Transverse colon (tissue), 4 donors: ENCODE results near the gene FLACC1. TPM values are rescaled to one million over a fixed set of nuclear protein-coding genes. Genes with fewer than 3 reads are reported as not detected.
A peak's percentile ranks its signal among the peaks of the same experiment; 100 is the strongest.

ENCODE experiments used
- DNase-seq: peaks from one replicate; pipeline ENCODE4 v3.0.0-alpha.2; 2019
- H3K27ac ChIP-seq, 4 donors: fragments of 200-600 bp; sonication (generic); 2 replicates each; pipeline ENCODE4 v1.5.1; 2016 to 2018; ENCODE audit warnings: inconsistent platforms in 4 of 4
- H3K27me3 ChIP-seq: fragments of 200-600 bp; sonication (generic); 2 replicates; pipeline ENCODE4 v1.5.1; 2017; ENCODE audit warnings: inconsistent platforms
- H3K36me3 ChIP-seq, 4 donors: fragments of 200-600 bp; sonication (generic); 2 replicates each; pipeline ENCODE4 v1.5.1; 2017 to 2019; ENCODE audit warnings: inconsistent platforms in 4 of 4
- H3K4me1 ChIP-seq, 4 donors: fragments of 200-600 bp; sonication (generic); 2 replicates each; pipeline ENCODE4 v1.5.1; 2017 to 2020; ENCODE audit warnings: inconsistent platforms in 4 of 4
- H3K4me3 ChIP-seq, 4 donors: fragments of 200-600 bp; sonication (generic); 1 replicate in 1 of 4; 2 replicates in 3 of 4; pipeline versions ENCODE4 v1.5.1 to v1.6.1; 2017 to 2019; ENCODE audit warnings: inconsistent platforms in 4 of 4
- H3K9me3 ChIP-seq, 2 donors: fragments of 200-600 bp; sonication (generic); 2 replicates each; pipeline ENCODE4 v1.5.1; 2017 to 2019; ENCODE audit warnings: inconsistent platforms in 2 of 2
- EP300 ChIP-seq: sonication (generic); formaldehyde crosslinking; IDR thresholded peaks from one replicate; pipeline ENCODE4 v1.6.1; 2017; ENCODE audit warnings: antibody characterized with exemption, low read depth
- POLR2A ChIP-seq: fragments of 450-650 bp; IDR thresholded peaks from one replicate; pipeline ENCODE4 v1.6.1; 2016; ENCODE audit warnings: antibody characterized with exemption, mild to moderate bottlenecking, moderate library complexity
- POLR2AphosphoS5 ChIP-seq, 3 donors: sonication (generic); formaldehyde crosslinking; IDR thresholded peaks; one replicate each; pipeline ENCODE4 v1.6.1; 2016; ENCODE audit warnings: antibody characterized with exemption in 3 of 3
- WGBS, 2 donors: methylation state at CpG; one replicate each; pipeline ENCODE4 v1.1.5; 2018; ENCODE audit warnings: low coverage in 1 of 2; 5-methylcytosine and 5-hydroxymethylcytosine counted together
- in situ Hi-C, 4 donors: fragments of 200-750 bp; cut with MboI; loops; one replicate each; pipeline versions ENCODE4 v1.15.0 to v1.15.1; 2017; ENCODE audit warnings: low sequenced_read_pairs in 3 of 4, low pct_ligation_motif_present in 1 of 4, low pct_unique_long_range_greater_than_20kb in 1 of 4
- intact Hi-C: fragments of 100-400 bp; cut with DNase I; formaldehyde crosslinking; loops from one replicate; pipeline ENCODE4 v1.15.1; 2023; ENCODE audit warnings: low total_unique reads
- total RNA-seq, 4 donors: library from RNA; depleted of rRNA; stranded (reverse); fragments of >200 nt; gene quantifications; one replicate each; pipeline ENCODE4 v1.1.0, GENCODE V29; 2016
- TF ChIP-seq, protein P1 (sequence below), 5 experiments: fragments of 200-600 bp in 3 of 5; fragments of 450-650 bp in 2 of 5; sonication (generic) in 3 of 5; IDR thresholded peaks; 1 replicate in 2 of 5; 2 replicates in 3 of 5; pipeline ENCODE4 v1.5.1; 2016 to 2017; ENCODE audit warnings: antibody characterized with exemption in 5 of 5, inconsistent platforms in 3 of 5, mild to moderate bottlenecking in 2 of 5, moderate library complexity in 1 of 5

Gene FLACC1
- total RNA-seq, 4 donors from 2014 or later: 1.6 to 5.2 (median 4.3) TPM; not detected in 1

DNA sequence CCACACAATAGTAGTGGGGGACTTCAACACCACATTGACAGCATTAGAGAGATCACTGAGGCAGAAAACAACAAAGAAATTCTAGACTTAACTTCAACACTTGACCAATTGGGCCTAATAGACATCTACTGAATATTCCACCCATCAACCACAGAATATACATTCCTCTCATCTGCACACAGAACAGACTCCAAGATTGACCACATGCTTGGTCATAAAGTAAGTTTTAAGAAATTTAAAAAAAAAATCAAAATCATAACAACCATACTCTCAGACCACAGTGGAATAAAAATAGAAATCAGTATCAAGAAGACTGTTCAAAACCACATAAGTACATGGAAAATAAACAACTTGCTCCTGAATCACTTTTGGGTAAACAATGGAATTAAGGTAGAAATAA is 9.0 kb upstream of the FLACC1 start:
- Histone ChIP-seq H3K36me3 (peaks cover 0 to 7% (median 0%) of the 10 kb centered on the region in 4 donors), H3K27me3 (no peaks in the 10 kb centered on the region), H3K9me3 (peaks cover 4 to 5% of the 10 kb centered on the region in 2 donors), H3K4me1 (no peaks in the 10 kb centered on the region), H3K27ac (no peak overlapping the region), H3K4me3 (no peak overlapping the region)
- in situ Hi-C loops: loop anchor here (10.0 to 25.0 kb wide), 3 partner anchors 121 to 131 kb away; no protein-coding TSS in a partner anchor
- intact Hi-C loops: loop anchor here (10.0 kb wide), 1 partner anchor 111 kb away; no protein-coding TSS in a partner anchor
- TF ChIP-seq POLR2A: no peak
- no peak for TF ChIP-seq EP300
- TF ChIP-seq, protein P1, sequence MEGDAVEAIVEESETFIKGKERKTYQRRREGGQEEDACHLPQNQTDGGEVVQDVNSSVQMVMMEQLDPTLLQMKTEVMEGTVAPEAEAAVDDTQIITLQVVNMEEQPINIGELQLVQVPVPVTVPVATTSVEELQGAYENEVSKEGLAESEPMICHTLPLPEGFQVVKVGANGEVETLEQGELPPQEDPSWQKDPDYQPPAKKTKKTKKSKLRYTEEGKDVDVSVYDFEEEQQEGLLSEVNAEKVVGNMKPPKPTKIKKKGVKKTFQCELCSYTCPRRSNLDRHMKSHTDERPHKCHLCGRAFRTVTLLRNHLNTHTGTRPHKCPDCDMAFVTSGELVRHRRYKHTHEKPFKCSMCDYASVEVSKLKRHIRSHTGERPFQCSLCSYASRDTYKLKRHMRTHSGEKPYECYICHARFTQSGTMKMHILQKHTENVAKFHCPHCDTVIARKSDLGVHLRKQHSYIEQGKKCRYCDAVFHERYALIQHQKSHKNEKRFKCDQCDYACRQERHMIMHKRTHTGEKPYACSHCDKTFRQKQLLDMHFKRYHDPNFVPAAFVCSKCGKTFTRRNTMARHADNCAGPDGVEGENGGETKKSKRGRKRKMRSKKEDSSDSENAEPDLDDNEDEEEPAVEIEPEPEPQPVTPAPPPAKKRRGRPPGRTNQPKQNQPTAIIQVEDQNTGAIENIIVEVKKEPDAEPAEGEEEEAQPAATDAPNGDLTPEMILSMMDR (IDR thresholded peaks at IDR 0.05): no peak
- no peak for TF ChIP-seq POLR2AphosphoS5 (IDR thresholded peaks at IDR 0.05)
- DNase-seq: no peak

DNA sequence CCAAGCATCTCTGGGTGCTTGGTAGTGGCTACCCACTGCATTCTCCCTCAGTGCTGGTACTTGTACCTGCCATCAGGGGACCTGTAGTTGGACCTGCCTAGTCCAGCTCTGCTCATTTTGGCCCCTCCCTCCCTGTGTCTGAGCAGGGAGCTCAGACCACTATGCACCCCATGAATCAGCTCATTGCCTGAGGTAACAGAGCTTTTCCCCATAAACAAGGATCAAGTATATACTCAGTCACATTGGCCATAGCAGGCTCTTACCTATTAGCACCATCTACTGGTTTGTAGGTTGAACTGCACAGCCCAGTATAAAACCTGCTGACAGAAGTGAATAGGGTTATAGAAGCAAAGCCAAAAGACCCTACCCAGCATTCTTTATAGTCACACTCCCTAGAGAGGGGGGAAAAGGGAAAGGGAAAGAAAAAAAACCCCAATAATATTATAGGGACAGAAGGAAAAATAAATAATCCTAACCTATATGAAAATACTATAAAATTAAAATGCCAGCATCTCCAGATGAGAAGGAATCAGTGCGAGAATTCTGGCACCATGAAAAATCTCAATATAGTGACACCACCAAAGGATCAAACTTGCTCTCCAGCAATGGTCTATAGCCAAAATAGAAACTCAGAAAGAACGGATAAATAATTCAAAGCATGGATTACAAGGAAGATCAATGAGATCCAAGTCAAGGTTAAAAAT is 6.9 kb upstream of the FLACC1 start:
- in situ Hi-C loops: loop anchor here (10.0 to 25.0 kb wide), 3 partner anchors 119 to 129 kb away; no protein-coding TSS in a partner anchor

DNA sequence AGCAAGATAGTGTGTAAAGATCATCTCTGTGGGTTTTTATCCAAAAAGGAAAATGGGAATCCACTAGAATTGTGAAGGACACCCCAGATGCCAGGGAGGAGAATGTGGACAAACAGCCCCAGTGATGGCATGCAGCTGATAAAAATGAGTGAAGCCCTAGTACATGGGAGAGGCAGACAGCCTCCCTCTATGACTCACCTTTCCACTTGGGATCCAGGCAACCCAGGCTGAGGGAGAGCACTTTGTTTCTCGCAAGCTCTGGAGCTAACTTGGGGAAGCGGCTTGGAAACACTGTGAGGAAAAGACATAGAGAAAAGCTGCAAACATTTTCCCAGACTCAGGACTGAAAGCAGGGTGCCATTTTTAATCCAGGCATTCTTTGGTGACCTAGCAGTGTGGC is 5.3 kb upstream of the FLACC1 start:
- Histone ChIP-seq H3K4me3 (no peak overlapping the region), H3K27ac (no peak overlapping the region), H3K9me3 (peaks cover 4 to 5% of the 10 kb centered on the region in 2 donors), H3K36me3 (no peaks in the 10 kb centered on the region), H3K4me1 (no peaks in the 10 kb centered on the region), H3K27me3 (no peaks in the 10 kb centered on the region)
- intact Hi-C loops: loop anchor here (10.0 kb wide), 1 partner anchor 108 kb away; no protein-coding TSS in a partner anchor
- in situ Hi-C loops: loop anchor here (10.0 to 25.0 kb wide), 3 partner anchors 118 to 128 kb away; no protein-coding TSS in a partner anchor
- TF ChIP-seq, protein P1 (IDR thresholded peaks at IDR 0.05): no peak
- TF ChIP-seq POLR2AphosphoS5 (IDR thresholded peaks at IDR 0.05): no peak
- no peak for TF ChIP-seq POLR2A
- no peak for TF ChIP-seq EP300
- WGBS, 2 donors: 100% methylated on average over 2 of the region's 2 CpGs; no CpG with 5 or more reads in 1 of the 2 donors
- DNase-seq: no peak

More for the DNA sequence above, 6.9 kb upstream of the FLACC1 start:
- H3K4me1 ChIP-seq: no peaks in the 10 kb centered on the region
- H3K27ac ChIP-seq: no peak overlapping the region
- WGBS, 2 donors: 65 to 84% methylated on average over 2 of the region's 2 CpGs
- no peaks in the 10 kb centered on the region for H3K27me3 ChIP-seq
- H3K4me3 ChIP-seq: no peak overlapping the region
- intact Hi-C loops: loop anchor here (10.0 kb wide), 1 partner anchor 109 kb away; no protein-coding TSS in a partner anchor
- TF ChIP-seq POLR2AphosphoS5 (IDR thresholded peaks at IDR 0.05): no peak
- no peak for TF ChIP-seq EP300
- TF ChIP-seq, protein P1 (IDR thresholded peaks at IDR 0.05): peak; percentile 77 to 88 (median 84)
- no peaks in the 10 kb centered on the region for H3K36me3 ChIP-seq
- DNase-seq: no peak
- peaks cover 4 to 5% of the 10 kb centered on the region in 2 donors for H3K9me3 ChIP-seq

DNA sequence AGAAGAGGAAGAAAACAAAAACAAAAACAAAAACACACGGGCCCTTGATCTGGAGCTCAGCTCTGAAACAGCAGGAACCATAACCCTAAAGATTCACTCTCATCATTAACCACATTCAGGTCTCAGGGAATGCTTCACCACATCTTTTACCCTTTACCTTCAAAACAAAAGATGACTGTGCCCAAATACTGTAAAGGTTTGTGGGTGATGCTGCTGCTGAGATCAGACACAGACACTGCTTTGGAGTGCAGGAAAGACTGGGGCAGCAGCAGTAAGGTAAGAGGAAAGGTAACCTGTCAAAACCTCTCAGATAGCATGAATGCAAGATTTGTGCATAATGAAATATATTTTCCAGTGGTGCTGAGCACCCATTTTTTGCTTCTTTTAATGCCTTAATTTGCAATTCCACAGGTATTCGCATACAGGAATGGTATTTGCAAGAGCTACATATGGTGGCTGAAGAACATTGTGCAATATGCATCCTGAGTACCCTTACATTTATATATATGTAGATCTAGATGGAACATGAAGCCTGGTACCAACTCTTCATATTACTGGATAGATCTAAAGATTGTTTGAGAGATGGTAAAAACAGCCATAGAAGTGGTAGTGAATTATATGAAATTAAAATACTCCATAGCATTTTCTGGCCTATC is 4.1 kb upstream of the FLACC1 start:
- Histone ChIP-seq H3K9me3 (no peaks in the 10 kb centered on the region), H3K4me3 (no peak overlapping the region), H3K4me1 (no peaks in the 10 kb centered on the region), H3K27ac (no peak overlapping the region), H3K27me3 (no peaks in the 10 kb centered on the region), H3K36me3 (no peaks in the 10 kb centered on the region)
- in situ Hi-C loops (loop anchor here (10.0 to 25.0 kb wide), 3 partner anchors 116 to 126 kb away; no protein-coding TSS in a partner anchor), intact Hi-C loops (loop anchor here (10.0 kb wide), 1 partner anchor 106 kb away; no protein-coding TSS in a partner anchor)
- no peak for DNase-seq
- 91 to 94% methylated on average over 2 of the region's 2 CpGs for WGBS, 2 donors
- TF ChIP-seq POLR2A (no peak), POLR2AphosphoS5 (IDR thresholded peaks at IDR 0.05) (no peak), EP300 (no peak)
- TF ChIP-seq, protein P1 (IDR thresholded peaks at IDR 0.05): no peak
